ENCODE measurements around the gene GAS6.

Gene GAS6

GRCh38 chr13:113851826-113852535 lies 11.9 kb downstream of the GAS6 start:
- no peak for DNase-seq (ENCODE audit: low spot score)

- DNase-seq (ENCODE audit: low spot score): no peak
Observed at GRCh38 chr13:113851480-113851803, 12.4 kb downstream of the GAS6 start.

- DNase-seq (ENCODE audit: low spot score): no peak
Observed at GRCh38 chr13:113850722-113851479, 13.0 kb downstream of the GAS6 start.

- DNase-seq (ENCODE audit: low spot score): no peak
Observed at GRCh38 chr13:113849981-113850721, 13.7 kb downstream of the GAS6 start.

- no peak for DNase-seq (ENCODE audit: low spot score)
Observed at GRCh38 chr13:113849546-113849945, 14.3 kb downstream of the GAS6 start.

GRCh38 chr13:113848431-113849260 lies 15.2 kb downstream of the GAS6 start:
- DNase-seq (ENCODE audit: low spot score): no peak

GRCh38 chr13:113848020-113848419 lies 15.9 kb downstream of the GAS6 start:
- no peak for DNase-seq (ENCODE audit: low spot score)

GRCh38 chr13:113846636-113847318 lies 17.1 kb downstream of the GAS6 start:
- DNase-seq (ENCODE audit: low spot score): no peak

- no peak for DNase-seq (ENCODE audit: low spot score)
Observed at GRCh38 chr13:113845723-113846635, 17.9 kb downstream of the GAS6 start.

- no peak for DNase-seq (ENCODE audit: low spot score)
Observed at GRCh38 chr13:113845055-113845454, 18.8 kb downstream of the GAS6 start.

GRCh38 chr13:113843864-113844556 lies 19.9 kb downstream of the GAS6 start:
- no peak for DNase-seq (ENCODE audit: low spot score)

GRCh38 chr13:113843063-113843654 lies 20.7 kb downstream of the GAS6 start:
- DNase-seq (ENCODE audit: low spot score): no peak

GRCh38 chr13:113842336-113843062 lies 21.4 kb downstream of the GAS6 start:
- DNase-seq (ENCODE audit: low spot score): no peak

- DNase-seq (ENCODE audit: low spot score): no peak
Observed at GRCh38 chr13:113841353-113841650, 22.6 kb downstream of the GAS6 start.

GRCh38 chr13:113840541-113841352 lies 23.1 kb downstream of the GAS6 start:
- no peak for DNase-seq (ENCODE audit: low spot score)

- DNase-seq (ENCODE audit: low spot score): no peak
Observed at GRCh38 chr13:113839536-113840204, 24.2 kb downstream of the GAS6 start.

- no peak for DNase-seq (ENCODE audit: low spot score)
Observed at GRCh38 chr13:113838711-113839201, 25.1 kb downstream of the GAS6 start.
